ENCODE data around the gene SMR3A.

The SMR3A gene

GRCh38 chr4:70360460-70360859 lies at the start of gene SMR3A:
TSS of gene SMR3A (plus strand) at chr4:70360760. CDS start at chr4:70362116, 1,356 bp downstream.
- Histone ChIP-seq H3K9me3 (ENCODE audit: control insufficient read depth, low read length) (no peaks in the 10 kb centered on the region), H3K9ac (ENCODE audit: low read length) (no peak within 1 kb of the TSS), H3K27me3 (replicated peaks; ENCODE audit: control insufficient read depth, insufficient read depth, low read length) (no peaks in the 10 kb centered on the region), H3K4me1 (ENCODE audit: control insufficient read depth, insufficient read depth, low read length) (peaks cover 3% of the 10 kb centered on the region), H3K36me3 (ENCODE audit: control insufficient read depth, insufficient read depth, low read length, severe bottlenecking) (no peaks in the 10 kb centered on the region), H3K4me3 (ENCODE audit: low read length) (no peak within 1 kb of the TSS)
- DNase-seq (ENCODE audit: low read depth), result no peak

GRCh38 chr4:70313736-70314135 lies 46.8 kb upstream of the SMR3A start:
- H3K4me3 ChIP-seq (ENCODE audit: low read length), result no peak overlapping the region
- H3K27me3 ChIP-seq (replicated peaks; ENCODE audit: control insufficient read depth, insufficient read depth, low read length), result no peaks in the 10 kb centered on the region
- H3K36me3 ChIP-seq (ENCODE audit: control insufficient read depth, insufficient read depth, low read length, severe bottlenecking), result no peaks in the 10 kb centered on the region
- DNase-seq (ENCODE audit: low read depth), result no peak
- H3K9me3 ChIP-seq (ENCODE audit: control insufficient read depth, low read length), result no peaks in the 10 kb centered on the region
- no peaks in the 10 kb centered on the region for H3K4me1 ChIP-seq (ENCODE audit: control insufficient read depth, insufficient read depth, low read length)
- no peak overlapping the region for H3K9ac ChIP-seq (ENCODE audit: low read length)

- no peak overlapping the region for H3K9ac ChIP-seq (ENCODE audit: low read length)
- no peak for DNase-seq (ENCODE audit: low read depth)
Measured at GRCh38 chr4:70315928-70316327, 44.6 kb upstream of the SMR3A start.

GRCh38 chr4:70326052-70326451 lies 34.5 kb upstream of the SMR3A start:
- Histone ChIP-seq H3K27me3 (replicated peaks; ENCODE audit: control insufficient read depth, insufficient read depth, low read length) (no peaks in the 10 kb centered on the region), H3K4me1 (ENCODE audit: control insufficient read depth, insufficient read depth, low read length) (no peaks in the 10 kb centered on the region), H3K9me3 (ENCODE audit: control insufficient read depth, low read length) (no peaks in the 10 kb centered on the region), H3K4me3 (ENCODE audit: low read length) (no peak overlapping the region), H3K36me3 (ENCODE audit: control insufficient read depth, insufficient read depth, low read length, severe bottlenecking) (no peaks in the 10 kb centered on the region), H3K9ac (ENCODE audit: low read length) (no peak overlapping the region)
- DNase-seq (ENCODE audit: low read depth), result no peak

More at GRCh38 chr4:70315928-70316327, 44.6 kb upstream of the SMR3A start:
- Histone ChIP-seq H3K4me3 (ENCODE audit: low read length) (no peak overlapping the region), H3K9me3 (ENCODE audit: control insufficient read depth, low read length) (no peaks in the 10 kb centered on the region), H3K36me3 (ENCODE audit: control insufficient read depth, insufficient read depth, low read length, severe bottlenecking) (no peaks in the 10 kb centered on the region), H3K27me3 (replicated peaks; ENCODE audit: control insufficient read depth, insufficient read depth, low read length) (peaks cover 2% of the 10 kb centered on the region), H3K4me1 (ENCODE audit: control insufficient read depth, insufficient read depth, low read length) (no peaks in the 10 kb centered on the region)

GRCh38 chr4:70334681-70335080 lies 25.9 kb upstream of the SMR3A start, which contains the start of gene CABS1:
TSS of gene CABS1 (plus strand) at chr4:70334981. CDS start at chr4:70335040, 59 bp downstream.
- Histone ChIP-seq H3K9ac (ENCODE audit: low read length) (no peak within 1 kb of the TSS), H3K9me3 (ENCODE audit: control insufficient read depth, low read length) (no peaks in the 10 kb centered on the region), H3K36me3 (ENCODE audit: control insufficient read depth, insufficient read depth, low read length, severe bottlenecking) (no peaks in the 10 kb centered on the region), H3K27me3 (replicated peaks; ENCODE audit: control insufficient read depth, insufficient read depth, low read length) (no peaks in the 10 kb centered on the region), H3K4me1 (ENCODE audit: control insufficient read depth, insufficient read depth, low read length) (no peaks in the 10 kb centered on the region), H3K4me3 (ENCODE audit: low read length) (no peak within 1 kb of the TSS)
- no peak for DNase-seq (ENCODE audit: low read depth)

- H3K4me1 ChIP-seq (ENCODE audit: control insufficient read depth, insufficient read depth, low read length), result no peaks in the 10 kb centered on the region
- no peak overlapping the region for H3K9ac ChIP-seq (ENCODE audit: low read length)
- H3K27me3 ChIP-seq (replicated peaks; ENCODE audit: control insufficient read depth, insufficient read depth, low read length), result no peaks in the 10 kb centered on the region
- no peaks in the 10 kb centered on the region for H3K36me3 ChIP-seq (ENCODE audit: control insufficient read depth, insufficient read depth, low read length, severe bottlenecking)
- DNase-seq (ENCODE audit: low read depth), result no peak
- no peak overlapping the region for H3K4me3 ChIP-seq (ENCODE audit: low read length)
- H3K9me3 ChIP-seq (ENCODE audit: control insufficient read depth, low read length), result no peaks in the 10 kb centered on the region
Measured at GRCh38 chr4:70336043-70336442, 24.5 kb upstream of the SMR3A start.

- Histone ChIP-seq H3K27me3 (replicated peaks; ENCODE audit: control insufficient read depth, insufficient read depth, low read length) (no peaks in the 10 kb centered on the region), H3K36me3 (ENCODE audit: control insufficient read depth, insufficient read depth, low read length, severe bottlenecking) (no peaks in the 10 kb centered on the region), H3K9me3 (ENCODE audit: control insufficient read depth, low read length) (no peaks in the 10 kb centered on the region), H3K9ac (ENCODE audit: low read length) (no peak overlapping the region), H3K4me3 (ENCODE audit: low read length) (no peak overlapping the region), H3K4me1 (ENCODE audit: control insufficient read depth, insufficient read depth, low read length) (no peaks in the 10 kb centered on the region)
- DNase-seq (ENCODE audit: low read depth), result no peak
Measured at GRCh38 chr4:70337886-70338420, 22.6 kb upstream of the SMR3A start.

- DNase-seq (ENCODE audit: low read depth), result no peak
- no peaks in the 10 kb centered on the region for H3K36me3 ChIP-seq (ENCODE audit: control insufficient read depth, insufficient read depth, low read length, severe bottlenecking)
- no peaks in the 10 kb centered on the region for H3K4me1 ChIP-seq (ENCODE audit: control insufficient read depth, insufficient read depth, low read length)
- no peak overlapping the region for H3K9ac ChIP-seq (ENCODE audit: low read length)
- no peaks in the 10 kb centered on the region for H3K9me3 ChIP-seq (ENCODE audit: control insufficient read depth, low read length)
- no peak overlapping the region for H3K4me3 ChIP-seq (ENCODE audit: low read length)
- H3K27me3 ChIP-seq (replicated peaks; ENCODE audit: control insufficient read depth, insufficient read depth, low read length), result no peaks in the 10 kb centered on the region
Measured at GRCh38 chr4:70356185-70356584, 4.4 kb upstream of the SMR3A start.

GRCh38 chr4:70359115-70359661 lies 1.4 kb upstream of the SMR3A start:
- H3K9me3 ChIP-seq (ENCODE audit: control insufficient read depth, low read length), result no peaks in the 10 kb centered on the region
- no peaks in the 10 kb centered on the region for H3K27me3 ChIP-seq (replicated peaks; ENCODE audit: control insufficient read depth, insufficient read depth, low read length)
- no peak overlapping the region for H3K4me3 ChIP-seq (ENCODE audit: low read length)
- no peak for DNase-seq (ENCODE audit: low read depth)
- H3K4me1 ChIP-seq (ENCODE audit: control insufficient read depth, insufficient read depth, low read length), result no peaks in the 10 kb centered on the region
- H3K36me3 ChIP-seq (ENCODE audit: control insufficient read depth, insufficient read depth, low read length, severe bottlenecking), result no peaks in the 10 kb centered on the region
- H3K9ac ChIP-seq (ENCODE audit: low read length), result no peak overlapping the region

- Histone ChIP-seq H3K4me3 (ENCODE audit: low read length) (no peak overlapping the region), H3K9me3 (ENCODE audit: control insufficient read depth, low read length) (no peaks in the 10 kb centered on the region), H3K9ac (ENCODE audit: low read length) (no peak overlapping the region), H3K4me1 (ENCODE audit: control insufficient read depth, insufficient read depth, low read length) (peaks cover 14% of the 10 kb centered on the region), H3K27me3 (replicated peaks; ENCODE audit: control insufficient read depth, insufficient read depth, low read length) (no peaks in the 10 kb centered on the region), H3K36me3 (ENCODE audit: control insufficient read depth, insufficient read depth, low read length, severe bottlenecking) (no peaks in the 10 kb centered on the region)
- no peak for DNase-seq (ENCODE audit: low read depth)
Measured at GRCh38 chr4:70364002-70364401, 3.4 kb downstream of the SMR3A start.

GRCh38 chr4:70365479-70365878 lies 4.9 kb downstream of the SMR3A start:
- no peak for DNase-seq (ENCODE audit: low read depth)
- Histone ChIP-seq H3K9ac (ENCODE audit: low read length) (no peak overlapping the region), H3K36me3 (ENCODE audit: control insufficient read depth, insufficient read depth, low read length, severe bottlenecking) (no peaks in the 10 kb centered on the region)

GRCh38 chr4:70367813-70368212 lies 7.3 kb downstream of the SMR3A start:
- Histone ChIP-seq H3K4me1 (ENCODE audit: control insufficient read depth, insufficient read depth, low read length) (peaks cover 14% of the 10 kb centered on the region), H3K4me3 (ENCODE audit: low read length) (no peak overlapping the region), H3K27me3 (replicated peaks; ENCODE audit: control insufficient read depth, insufficient read depth, low read length) (no peaks in the 10 kb centered on the region), H3K36me3 (ENCODE audit: control insufficient read depth, insufficient read depth, low read length, severe bottlenecking) (no peaks in the 10 kb centered on the region), H3K9me3 (ENCODE audit: control insufficient read depth, low read length) (no peaks in the 10 kb centered on the region), H3K9ac (ENCODE audit: low read length) (no peak overlapping the region)
- no peak for DNase-seq (ENCODE audit: low read depth)

More at GRCh38 chr4:70365479-70365878, 4.9 kb downstream of the SMR3A start:
- Histone ChIP-seq H3K4me3 (ENCODE audit: low read length) (no peak overlapping the region), H3K4me1 (ENCODE audit: control insufficient read depth, insufficient read depth, low read length) (peaks cover 14% of the 10 kb centered on the region), H3K9me3 (ENCODE audit: control insufficient read depth, low read length) (no peaks in the 10 kb centered on the region), H3K27me3 (replicated peaks; ENCODE audit: control insufficient read depth, insufficient read depth, low read length) (no peaks in the 10 kb centered on the region)
